Tibial nerve (tissue), 4 donors: ENCODE data around the gene CD9.

Experiments
- CTCF ChIP-seq, 5 experiments: fragments of 200-600 bp in 3 of 5; fragments of 450-650 bp in 2 of 5; sonication (generic) in 3 of 5; IDR thresholded peaks; one replicate each; pipeline ENCODE4 v1.5.1; 2016 to 2019; ENCODE audit warnings: antibody characterized with exemption in 5 of 5, mild to moderate bottlenecking in 3 of 5, moderate library complexity in 2 of 5
- EP300 ChIP-seq, 2 donors: sonication (generic); formaldehyde crosslinking; IDR thresholded peaks; one replicate each; pipeline ENCODE4 v1.6.1; 2017; ENCODE audit warnings: antibody characterized with exemption in 2 of 2, mild to moderate bottlenecking in 1 of 2
- POLR2A ChIP-seq, 2 donors: fragments of 450-650 bp; IDR thresholded peaks; one replicate each; pipeline ENCODE4 v1.6.1; 2017; ENCODE audit warnings: antibody characterized with exemption in 2 of 2, mild to moderate bottlenecking in 2 of 2, moderate library complexity in 2 of 2

GRCh38 chr12:6189028-6189427, 11.2 kb upstream of the CD9 start:
- TF ChIP-seq POLR2A (IDR thresholded peaks at IDR 0.05) (no peak), CTCF (IDR thresholded peaks at IDR 0.05) (no peak), EP300 (IDR thresholded peaks at IDR 0.05) (no peak)
